ENCODE data around the gene NKPD1.

GRCh38 chr19:45142016-45142725 is 18.6 kb downstream of the NKPD1 start:
- TF ChIP-seq CTCF (optimal IDR thresholded peaks at IDR 0.05 in 1 of 3, IDR thresholded peaks at IDR 0.05 in 1 of 3, conservative IDR thresholded peaks at IDR 0.05 in 1 of 3; ENCODE audit: extremely low read depth in 1 of 3, insufficient read depth in 2 of 3, low read length in 3 of 3) (no peak), EZH2 (IDR thresholded peaks at IDR 0.05; ENCODE audit: low read length) (no peak)

All from keratinocyte (primary cell).